GM18526 (cell line): ENCODE measurements around the gene HMX1.

Experiments used
- POLR2A ChIP-seq: IDR thresholded peaks from 3 replicates; pipeline ENCODE4 v1.6.1; 2011; ENCODE audit not compliant: insufficient read length; ENCODE audit errors: extremely low read depth

HMX1 gene

DNA sequence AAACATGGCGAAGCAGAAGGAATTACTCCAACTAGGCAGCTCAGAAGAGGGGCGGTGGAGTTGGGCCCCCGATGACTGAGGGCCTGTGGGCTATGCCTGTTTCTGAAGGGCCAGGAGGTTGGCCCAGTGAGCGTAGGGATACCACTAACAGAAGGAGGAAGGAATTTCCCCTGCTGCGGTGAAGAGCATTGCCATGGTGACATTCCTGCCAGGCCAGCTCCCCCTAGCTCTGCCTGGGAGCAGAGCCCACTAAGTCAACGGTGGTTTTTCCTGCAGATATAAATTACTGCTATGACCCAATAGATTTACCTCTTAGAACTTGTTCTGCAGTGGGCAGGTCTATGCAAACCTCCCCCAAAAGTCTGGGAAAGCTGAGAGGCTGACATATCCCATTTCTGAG, 28.9 kb upstream of the HMX1 start:
- no peak for TF ChIP-seq POLR2A

- TF ChIP-seq POLR2A = no peak
These were observed 26.8 kb upstream of the HMX1 start for GRCh38 chr4:8898419-8898818.

DNA sequence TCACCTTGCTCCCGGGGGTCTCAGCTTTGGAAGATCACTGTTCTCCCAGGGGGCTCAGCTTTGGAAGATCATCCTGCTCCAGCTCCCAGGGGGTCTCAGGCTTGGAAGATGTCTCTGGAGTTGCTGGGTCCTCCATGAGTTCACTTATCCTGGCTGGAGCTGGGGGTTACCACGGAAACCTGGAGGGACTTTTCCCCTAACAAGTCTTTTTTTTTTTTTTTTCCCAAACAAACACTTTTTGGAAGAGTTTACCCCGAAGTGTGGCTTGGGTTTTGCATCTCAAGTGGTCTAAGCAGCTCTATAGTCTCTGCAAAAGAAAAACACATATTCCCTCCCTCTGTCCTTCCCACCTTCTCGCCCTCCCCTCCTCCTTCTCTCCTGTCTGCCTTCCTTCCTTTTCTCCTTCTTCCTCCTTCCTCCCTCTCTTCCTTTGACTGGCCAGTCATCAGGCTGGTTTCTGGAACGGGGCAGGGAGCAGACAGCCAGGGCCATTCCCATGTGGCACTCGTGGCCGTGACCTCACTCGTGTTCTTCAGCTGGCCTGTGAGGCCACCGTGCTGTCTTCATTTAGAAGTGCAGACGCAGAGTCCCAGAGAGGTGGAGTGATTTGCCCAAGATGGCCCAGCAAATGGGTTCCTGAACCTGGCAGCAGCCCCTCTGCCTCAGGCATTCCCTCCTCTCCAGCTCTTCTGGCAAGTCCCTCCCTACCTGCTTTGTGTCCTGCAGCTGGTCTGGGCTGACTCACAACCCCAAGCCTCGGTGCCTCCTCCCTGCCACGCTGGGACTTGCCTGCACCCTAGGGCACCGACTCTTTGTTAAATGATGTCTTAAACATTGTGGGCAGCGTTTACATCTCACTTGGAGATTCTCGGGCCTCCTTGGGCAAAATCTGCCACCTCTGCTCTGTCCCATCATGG, 25.9 kb upstream of the HMX1 start:
- TF ChIP-seq POLR2A = no peak

DNA sequence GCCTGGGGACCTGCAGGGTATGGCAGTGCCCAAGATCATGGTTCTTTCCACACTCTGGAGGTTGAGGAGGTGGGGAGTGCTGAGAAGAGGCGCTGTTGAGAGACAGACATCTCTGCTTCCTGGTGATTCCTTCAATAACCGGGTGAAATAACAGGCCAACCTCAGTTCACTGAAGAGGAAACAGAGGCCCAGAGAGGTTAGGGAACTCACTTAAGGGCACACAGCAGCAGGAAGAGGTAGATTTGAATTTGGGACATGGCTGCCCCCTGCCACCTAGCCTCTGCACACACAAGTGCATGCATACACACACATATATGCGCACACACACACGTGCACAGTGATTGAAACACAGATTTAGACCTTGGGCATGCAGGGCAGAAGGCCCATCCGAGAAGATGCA, 24.9 kb upstream of the HMX1 start:
- TF ChIP-seq POLR2A = no peak

GRCh38 chr4:8896071-8896470, 24.4 kb upstream of the HMX1 start:
- TF ChIP-seq POLR2A = no peak

GRCh38 chr4:8895295-8895694, 23.7 kb upstream of the HMX1 start:
- TF ChIP-seq POLR2A = no peak

DNA sequence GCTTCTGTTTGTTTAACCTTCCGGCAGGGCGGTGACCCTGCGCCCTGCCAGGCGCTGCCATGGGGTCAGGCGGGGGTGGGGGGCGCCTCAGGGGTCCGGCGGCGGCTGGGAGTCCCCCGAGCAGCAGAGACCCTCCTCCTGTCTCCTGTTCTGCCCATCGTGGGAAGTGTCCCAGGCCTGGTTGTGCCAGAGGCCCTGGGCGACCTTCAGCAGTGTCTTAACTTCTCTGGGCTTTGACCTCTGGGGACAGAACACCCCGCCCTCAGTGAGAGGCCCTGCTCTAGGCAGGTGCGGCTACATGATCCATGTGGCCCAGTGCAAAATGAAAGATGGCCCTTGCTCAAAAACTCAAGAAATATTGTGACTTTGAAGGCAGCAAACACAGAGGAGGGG, 22.8 kb upstream of the HMX1 start:
- TF ChIP-seq POLR2A = no peak

- no peak for TF ChIP-seq POLR2A
These were observed 22.2 kb upstream of the HMX1 start for GRCh38 chr4:8893624-8894423.

DNA sequence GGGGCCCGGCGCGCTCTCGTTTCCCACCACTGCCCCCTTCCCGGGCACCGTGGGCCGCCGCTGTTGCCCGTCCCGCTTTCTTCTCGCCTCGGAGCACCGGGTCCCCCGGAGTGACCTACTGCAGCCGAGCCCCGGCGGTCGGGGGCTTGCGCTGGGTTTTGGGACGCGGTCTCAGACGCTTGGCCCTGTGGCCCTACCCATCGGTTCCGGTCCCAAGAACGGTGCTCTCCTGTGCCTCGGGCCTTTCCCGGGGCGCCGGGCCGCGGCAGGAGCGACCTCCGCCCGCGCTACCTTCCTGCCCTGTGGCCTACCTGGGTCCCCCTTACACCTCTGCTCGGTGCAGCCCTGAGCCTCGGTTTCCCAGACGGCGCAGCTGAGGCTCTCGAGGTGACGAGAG, 21.6 kb upstream of the HMX1 start:
- TF ChIP-seq POLR2A = no peak

GRCh38 chr4:8892556-8893226, 21.1 kb upstream of the HMX1 start:
- no peak for TF ChIP-seq POLR2A

DNA sequence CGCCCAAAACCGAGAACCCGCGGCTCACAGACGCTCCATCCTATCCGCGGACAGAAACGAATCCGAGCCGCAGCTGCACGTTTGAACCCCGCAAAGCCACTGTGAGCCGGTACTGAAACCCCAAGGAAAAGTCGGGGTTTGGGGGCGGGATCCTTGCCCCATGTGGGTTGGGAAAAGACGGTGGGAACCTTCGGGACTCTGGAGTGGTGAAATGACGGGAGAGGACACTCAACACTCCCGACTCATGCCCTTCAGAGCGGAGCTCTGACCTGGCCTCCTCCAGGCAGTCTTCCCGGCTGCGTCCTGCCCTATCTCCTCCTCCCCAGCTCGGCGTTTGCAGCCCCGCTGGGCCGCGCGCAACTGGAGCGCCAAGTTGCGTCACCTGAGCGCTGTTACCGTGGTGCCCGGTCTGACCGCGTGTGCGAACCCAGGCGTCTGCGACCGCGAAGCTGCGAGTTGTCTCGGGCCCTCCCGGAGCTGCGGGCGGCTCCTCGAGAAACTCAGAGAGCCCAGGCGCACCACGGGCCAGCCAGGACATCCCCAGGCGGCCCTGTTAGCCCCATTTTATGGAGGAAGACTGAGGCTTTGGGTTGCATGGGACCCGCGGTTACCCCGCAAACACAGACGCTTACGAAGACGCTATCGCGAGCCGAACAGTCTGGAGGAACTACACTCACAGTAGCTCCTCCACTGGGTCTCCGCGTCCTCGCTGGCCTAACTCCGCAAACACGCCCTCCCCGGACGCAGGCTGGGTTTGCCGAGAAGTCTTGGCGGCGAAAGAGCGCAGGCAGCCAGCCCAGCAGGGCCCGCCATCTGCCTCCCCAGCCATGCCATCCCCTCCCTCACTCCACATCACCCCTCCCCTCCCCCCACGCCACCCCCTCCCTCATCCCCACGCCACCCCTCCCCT, 20.3 kb upstream of the HMX1 start:
- no peak for TF ChIP-seq POLR2A

GRCh38 chr4:8891255-8891645, 19.6 kb upstream of the HMX1 start:
- no peak for TF ChIP-seq POLR2A

GRCh38 chr4:8888856-8889255, 17.2 kb upstream of the HMX1 start:
- no peak for TF ChIP-seq POLR2A

DNA sequence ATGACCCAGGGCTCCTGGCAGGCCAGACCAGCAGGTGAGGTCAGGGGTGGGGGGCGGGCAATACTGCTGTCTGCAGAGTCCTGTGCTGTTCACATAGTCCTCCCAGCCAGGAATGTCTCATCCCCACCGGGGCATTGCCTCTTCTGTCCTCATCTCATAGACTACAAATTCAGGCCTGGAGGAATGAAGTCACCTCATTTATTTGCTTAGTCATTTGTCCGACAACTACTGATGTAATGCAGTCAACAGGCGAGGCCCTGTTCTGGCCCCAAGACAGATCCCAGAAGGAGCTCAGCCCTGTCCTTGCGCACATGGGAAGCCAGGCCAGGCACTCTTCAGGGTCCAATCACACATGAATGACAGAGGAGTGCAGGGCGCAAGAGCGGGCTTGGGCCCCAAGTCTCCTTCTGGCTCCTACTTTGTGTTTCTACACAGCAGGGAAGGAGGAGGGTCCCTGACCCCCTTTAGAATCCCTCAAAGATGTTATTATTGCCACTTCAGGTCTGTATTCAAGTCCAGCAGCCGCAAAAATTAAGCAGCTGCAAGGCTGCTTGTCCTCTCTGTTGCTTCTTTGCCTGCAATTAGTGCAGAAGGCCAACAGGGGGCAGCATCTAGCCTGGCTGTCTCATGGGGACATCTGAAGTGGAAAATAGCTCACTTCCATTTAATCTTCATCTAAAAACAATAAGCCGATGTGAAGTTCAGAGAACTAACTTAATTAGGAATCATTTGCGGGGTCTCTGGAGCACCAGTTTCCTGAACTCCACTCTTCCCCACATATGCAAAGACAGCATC, 15.2 kb upstream of the HMX1 start:
- TF ChIP-seq POLR2A = no peak
